Measurements from ENCODE around the gene LRRC45.

The LRRC45 gene

GRCh38 chr17:82055023-82055964 lies 32.2 kb downstream of the LRRC45 start:
- FAIRE-seq (no peak), DNase-seq (ENCODE audit: insufficient read length, low spot score) (no peak)
- no peak for TF ChIP-seq POLR2A (IDR thresholded peaks at IDR 0.05; ENCODE audit: low read depth, low read length)

GRCh38 chr17:82055965-82056728 lies 33.0 kb downstream of the LRRC45 start:
- no peak for DNase-seq (ENCODE audit: insufficient read length, low spot score)
- TF ChIP-seq POLR2A (IDR thresholded peaks at IDR 0.05; ENCODE audit: low read depth, low read length) = no peak
- FAIRE-seq = no peak

- FAIRE-seq (no peak), DNase-seq (ENCODE audit: insufficient read length, low spot score) (no peak)
- no peak for TF ChIP-seq POLR2A (IDR thresholded peaks at IDR 0.05; ENCODE audit: low read depth, low read length)
Observed at GRCh38 chr17:82056729-82057621, 33.9 kb downstream of the LRRC45 start.

- no peak for TF ChIP-seq POLR2A (IDR thresholded peaks at IDR 0.05; ENCODE audit: low read depth, low read length)
- DNase-seq (ENCODE audit: insufficient read length, low spot score) = no peak
- FAIRE-seq = no peak
Observed at GRCh38 chr17:82058230-82058854, 35.2 kb downstream of the LRRC45 start.

GRCh38 chr17:82058855-82059249 lies 35.7 kb downstream of the LRRC45 start:
- FAIRE-seq (no peak), DNase-seq (ENCODE audit: insufficient read length, low spot score) (no peak)
- TF ChIP-seq POLR2A (IDR thresholded peaks at IDR 0.05; ENCODE audit: low read depth, low read length) = no peak

- no peak for FAIRE-seq
- no peak for DNase-seq (ENCODE audit: insufficient read length, low spot score)
- no peak for TF ChIP-seq POLR2A (IDR thresholded peaks at IDR 0.05; ENCODE audit: low read depth, low read length)
Observed at GRCh38 chr17:82059272-82060000, 36.3 kb downstream of the LRRC45 start.

- no peak for DNase-seq (ENCODE audit: insufficient read length, low spot score)
- no peak for TF ChIP-seq POLR2A (IDR thresholded peaks at IDR 0.05; ENCODE audit: low read depth, low read length)
- no peak for FAIRE-seq
Observed at GRCh38 chr17:82060001-82060380, 36.9 kb downstream of the LRRC45 start.

- DNase-seq (ENCODE audit: insufficient read length, low spot score) (no peak), FAIRE-seq (no peak)
- TF ChIP-seq POLR2A (IDR thresholded peaks at IDR 0.05; ENCODE audit: low read depth, low read length) = no peak
Observed at GRCh38 chr17:82060614-82061013, 37.5 kb downstream of the LRRC45 start.

- TF ChIP-seq POLR2A (IDR thresholded peaks at IDR 0.05; ENCODE audit: low read depth, low read length) = no peak
- DNase-seq (ENCODE audit: insufficient read length, low spot score) = no peak
- no peak for FAIRE-seq
Observed at GRCh38 chr17:82061047-82061925, 38.2 kb downstream of the LRRC45 start.

GRCh38 chr17:82062076-82062983 lies 39.2 kb downstream of the LRRC45 start:
- no peak for DNase-seq (ENCODE audit: insufficient read length, low spot score)
- no peak for TF ChIP-seq POLR2A (IDR thresholded peaks at IDR 0.05; ENCODE audit: low read depth, low read length)
- no peak for FAIRE-seq

GRCh38 chr17:82062984-82063368 lies 39.9 kb downstream of the LRRC45 start:
- no peak for DNase-seq (ENCODE audit: insufficient read length, low spot score)
- no peak for FAIRE-seq
- no peak for TF ChIP-seq POLR2A (IDR thresholded peaks at IDR 0.05; ENCODE audit: low read depth, low read length)
